AG04449 (cell line): Measurements from ENCODE around the gene BMP8B.
A peak's percentile ranks its signal among the peaks of the same experiment; 100 is the strongest.
"Not testable (repeated sequence)": the region's sequence is repeated elsewhere in the genome, so short reads cannot be mapped to it uniquely, and the experiment has no call there.

Experiments used
- CTCF ChIA-PET: fragments of 350-600 bp; formaldehyde crosslinking; extraction: SDS; loops from one replicate; lab custom pipeline; 2021; ENCODE audit warnings: antibody characterized with exemption; lab: Yijun Ruan, JAX
- POLR2A ChIA-PET: fragments of 400-600, 350-600 bp; formaldehyde crosslinking; extraction: SDS; loops from one replicate; lab custom pipeline; 2020; ENCODE audit warnings: antibody characterized with exemption, inconsistent platforms; lab: Yijun Ruan, JAX
- DNase-seq: peaks from one replicate; pipeline ENCODE4 v3.0.0-alpha.2; 2010; ENCODE audit warnings: low read depth, low spot score
- H3K4me3 ChIP-seq: 2 replicates; pipeline ENCODE4 v1.5.1; 2011; ENCODE audit warnings: low read depth, mild to moderate bottlenecking, control low read depth, low read length
- TF ChIP-seq, protein P1 (sequence below): IDR thresholded peaks from one replicate; pipeline ENCODE4 v1.5.1; 2011; ENCODE audit warnings: mild to moderate bottlenecking, moderate library complexity, low read length, control low read depth, inconsistent platforms; ENCODE audit not compliant: insufficient read depth; ENCODE audit errors: missing control alignments

BMP8B gene

DNA sequence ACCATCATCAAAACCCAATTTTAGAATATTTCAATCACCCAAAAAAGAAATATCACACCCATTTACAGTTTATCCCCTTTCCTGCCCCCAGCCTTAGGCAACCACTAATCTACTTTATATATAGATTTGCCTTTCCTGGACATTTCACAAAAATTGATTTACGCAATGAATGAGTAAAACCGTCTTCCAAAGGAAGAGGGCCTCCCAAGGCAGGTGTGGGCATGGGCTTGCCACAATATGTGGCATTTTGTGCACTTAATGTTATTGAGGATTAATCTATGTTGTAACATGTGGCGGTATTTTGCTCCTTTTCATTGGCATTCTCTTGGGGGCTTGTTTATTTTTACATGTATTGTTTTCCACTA is 11.8 kb upstream of the BMP8B start:
- H3K4me3 ChIP-seq = no peak overlapping the region
- POLR2A ChIA-PET = interaction anchor here (0.7 kb wide), 1 partner anchor 195 kb away, joined by 3 read pairs; no protein-coding TSS in a partner anchor
- no peak for DNase-seq
- CTCF ChIA-PET = interaction anchor here (0.6 to 5.8 kb wide), 17 partner anchors 10 to 195 kb away, joined by 3 to 41 read pairs (median 4); partner anchors contain the start of gene PPIE
- TF ChIP-seq, protein P1, sequence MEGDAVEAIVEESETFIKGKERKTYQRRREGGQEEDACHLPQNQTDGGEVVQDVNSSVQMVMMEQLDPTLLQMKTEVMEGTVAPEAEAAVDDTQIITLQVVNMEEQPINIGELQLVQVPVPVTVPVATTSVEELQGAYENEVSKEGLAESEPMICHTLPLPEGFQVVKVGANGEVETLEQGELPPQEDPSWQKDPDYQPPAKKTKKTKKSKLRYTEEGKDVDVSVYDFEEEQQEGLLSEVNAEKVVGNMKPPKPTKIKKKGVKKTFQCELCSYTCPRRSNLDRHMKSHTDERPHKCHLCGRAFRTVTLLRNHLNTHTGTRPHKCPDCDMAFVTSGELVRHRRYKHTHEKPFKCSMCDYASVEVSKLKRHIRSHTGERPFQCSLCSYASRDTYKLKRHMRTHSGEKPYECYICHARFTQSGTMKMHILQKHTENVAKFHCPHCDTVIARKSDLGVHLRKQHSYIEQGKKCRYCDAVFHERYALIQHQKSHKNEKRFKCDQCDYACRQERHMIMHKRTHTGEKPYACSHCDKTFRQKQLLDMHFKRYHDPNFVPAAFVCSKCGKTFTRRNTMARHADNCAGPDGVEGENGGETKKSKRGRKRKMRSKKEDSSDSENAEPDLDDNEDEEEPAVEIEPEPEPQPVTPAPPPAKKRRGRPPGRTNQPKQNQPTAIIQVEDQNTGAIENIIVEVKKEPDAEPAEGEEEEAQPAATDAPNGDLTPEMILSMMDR = no peak

DNA sequence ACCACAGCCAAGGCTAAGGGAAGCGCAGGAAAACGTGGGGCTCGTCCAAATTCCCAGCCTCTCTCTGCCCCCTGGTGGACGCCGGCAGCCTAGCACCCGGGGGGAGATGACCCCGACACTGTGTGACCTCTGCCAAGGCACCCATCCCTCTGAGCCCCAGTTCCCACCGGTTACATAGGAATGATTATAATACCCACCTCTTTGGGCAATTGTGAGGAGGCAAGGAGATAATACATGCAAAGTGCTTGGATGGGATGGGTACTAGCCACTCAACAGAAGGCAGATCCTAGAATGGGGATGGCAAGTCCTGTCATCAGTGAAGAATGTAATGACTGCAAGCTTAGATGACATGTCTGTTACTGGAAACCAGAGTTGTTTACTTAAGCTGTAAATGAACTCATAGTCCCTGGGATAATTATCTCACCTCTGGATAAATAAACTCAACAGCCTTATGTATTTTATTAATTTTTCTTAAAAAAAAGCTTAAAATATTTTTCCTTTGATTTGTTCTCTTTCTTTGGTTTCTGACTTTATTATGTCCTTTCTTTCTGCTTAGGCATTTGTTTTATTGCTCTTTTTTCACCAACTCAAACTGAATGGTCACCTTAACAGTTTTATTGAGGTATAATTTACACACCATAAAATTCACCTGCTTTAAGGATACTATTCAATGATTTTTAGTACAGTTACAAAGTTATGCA is 11.3 kb upstream of the BMP8B start:
- TF ChIP-seq, protein P1 = peak; percentile 85
- ChIA-PET POLR2A (interaction anchor here (0.7 kb wide), 1 partner anchor 194 kb away, joined by 3 read pairs; no protein-coding TSS in a partner anchor), CTCF (interaction anchor here (0.6 to 5.8 kb wide), 24 partner anchors 9 to 239 kb away, joined by 3 to 41 read pairs (median 4); partner anchors contain the start of genes NT5C1A and PPIE)
- peak; percentile 75 for DNase-seq
- 0 out of 2 replicates have a peak overlapping the region, but pooled peaks have one; percentile 12 for H3K4me3 ChIP-seq

DNA sequence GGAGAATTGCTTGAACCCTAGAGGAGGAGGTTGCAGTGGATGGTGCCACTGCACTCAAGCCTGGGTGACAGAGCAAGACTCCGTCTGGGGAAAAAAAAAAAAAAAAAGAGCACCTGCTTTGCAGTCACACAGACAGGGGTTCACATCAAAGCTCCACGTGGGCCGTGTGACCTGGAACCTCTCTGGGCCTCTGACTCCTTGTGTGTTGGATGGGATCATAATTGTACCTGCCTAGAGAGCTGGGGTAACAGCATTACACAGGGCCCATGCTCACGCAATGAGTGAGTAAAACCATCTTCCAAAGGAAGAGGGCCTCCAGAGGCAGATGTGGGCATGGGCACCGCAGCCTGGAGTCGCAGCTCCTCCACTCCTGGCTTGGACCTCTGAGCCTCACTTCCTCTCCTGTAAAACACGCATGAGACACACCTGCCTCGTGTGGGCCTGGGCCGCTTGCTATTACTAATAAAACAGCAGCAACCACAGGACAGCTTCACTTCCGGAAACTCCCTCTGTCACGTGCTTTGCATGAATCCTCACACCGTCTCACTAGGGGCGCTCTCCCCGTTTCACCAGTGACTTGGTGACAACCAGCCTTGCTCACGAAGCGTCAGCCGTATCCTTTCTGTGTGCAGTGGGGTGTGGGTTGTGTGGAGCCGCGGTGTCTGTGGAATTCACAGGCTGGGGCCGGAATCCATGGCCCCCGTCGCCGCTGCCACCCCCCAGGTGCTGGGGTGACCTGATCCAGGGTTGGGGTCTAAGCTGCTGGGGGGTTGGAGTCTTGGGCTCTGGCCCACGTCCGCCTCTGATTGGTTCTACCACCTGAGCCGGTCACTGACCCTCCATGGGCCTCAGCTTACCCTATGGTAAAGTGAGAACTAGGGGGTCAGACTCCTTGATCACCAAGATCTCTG is 10.4 kb upstream of the BMP8B start:
- not testable (repeated sequence) for DNase-seq, H3K4me3 ChIP-seq
- ChIA-PET POLR2A (interaction anchor here (1.0 kb wide), 1 partner anchor 183 kb away, joined by 3 read pairs; no protein-coding TSS in a partner anchor), CTCF (interaction anchor here (0.8 to 5.8 kb wide), 21 partner anchors 8 to 240 kb away, joined by 3 to 41 read pairs (median 5); partner anchors contain the start of genes BMP8B and NT5C1A)
- TF ChIP-seq, protein P1 = peak; percentile 33

DNA sequence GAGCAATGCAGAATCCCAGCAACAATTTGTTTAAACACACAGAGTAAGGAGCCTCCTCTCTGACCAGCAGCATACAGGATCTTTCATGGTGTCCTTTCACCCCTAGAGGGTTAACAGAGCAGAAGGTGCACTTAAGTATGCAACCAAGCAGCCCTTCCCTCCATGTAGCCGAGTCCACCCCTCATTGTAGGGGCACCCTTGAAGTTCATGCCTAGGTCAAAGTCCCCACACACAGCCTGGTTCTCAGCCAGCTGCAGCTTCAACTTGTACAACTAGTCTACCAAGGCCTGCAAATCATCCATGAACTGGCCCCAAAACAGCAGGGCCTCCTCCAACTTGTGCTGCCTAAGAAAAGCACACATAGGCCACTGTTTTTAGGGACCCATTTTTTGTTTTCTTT is 7.0 kb upstream of the BMP8B start:
- CTCF ChIA-PET = no interaction called here
- POLR2A ChIA-PET = no interaction called here
- H3K4me3 ChIP-seq = no peak overlapping the region
- TF ChIP-seq, protein P1 = no peak
- DNase-seq = no peak

DNA sequence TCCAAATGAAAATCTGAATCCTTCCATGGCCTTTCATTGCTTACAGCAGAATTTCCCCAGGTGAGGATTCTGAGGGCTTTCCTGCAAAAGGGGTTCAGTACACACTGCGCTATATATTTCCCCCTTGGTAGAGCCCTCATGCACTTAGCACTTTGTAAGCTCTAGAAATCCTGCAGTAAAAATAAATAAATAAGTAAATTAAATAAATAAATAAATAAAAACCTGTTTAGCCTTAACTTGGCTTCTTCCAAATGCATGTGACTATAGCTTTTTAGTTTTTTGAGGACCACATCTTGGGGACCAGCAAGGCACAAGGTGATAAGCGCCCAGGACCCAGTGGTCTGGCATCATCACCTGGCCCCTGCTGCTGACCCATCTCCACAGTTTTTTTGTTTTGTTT is 3.2 kb upstream of the BMP8B start:
- CTCF ChIA-PET = no interaction called here
- no peak for DNase-seq
- POLR2A ChIA-PET = no interaction called here
- TF ChIP-seq, protein P1 = no peak
- no peak overlapping the region for H3K4me3 ChIP-seq

DNA sequence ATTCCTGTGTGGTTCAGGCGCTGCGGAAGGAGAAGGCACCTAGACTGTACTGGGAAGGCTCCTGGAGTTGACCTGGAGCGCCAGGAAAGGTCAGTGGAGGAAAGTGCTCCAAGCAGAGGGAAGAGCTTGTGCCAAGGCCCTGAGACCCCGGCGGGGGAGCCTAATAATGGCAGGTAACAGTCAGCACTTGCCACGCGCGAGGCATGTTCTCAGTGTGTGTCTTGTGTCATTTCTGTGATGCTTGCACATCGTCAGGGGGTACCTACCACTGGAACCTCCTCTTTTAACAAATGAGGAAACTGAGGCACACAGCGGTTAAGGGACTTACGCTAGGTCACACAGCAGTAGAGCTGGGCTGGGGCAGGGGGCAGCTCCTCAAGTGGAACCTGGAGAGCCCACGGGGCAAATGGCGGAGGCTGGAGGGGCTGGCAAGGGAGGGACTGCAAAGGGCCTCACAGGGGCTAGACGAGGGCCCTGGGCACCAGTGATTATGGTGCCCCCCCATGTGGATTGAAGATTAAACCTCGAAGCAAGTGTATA is 976 bp upstream of the BMP8B start:
- no peak for DNase-seq
- CTCF ChIA-PET = interaction anchor here (1.7 kb wide), 1 partner anchor 9 kb away, joined by 7 read pairs; no protein-coding TSS in a partner anchor
- H3K4me3 ChIP-seq = no peak overlapping the region
- TF ChIP-seq, protein P1 = no peak
- POLR2A ChIA-PET = no interaction called here
